ENCODE data around the gene STIP1.

Gene STIP1

GRCh38 chr11:64253043-64253442 lies 67.1 kb downstream of the STIP1 start:
- DNase-seq = no peak

DNA sequence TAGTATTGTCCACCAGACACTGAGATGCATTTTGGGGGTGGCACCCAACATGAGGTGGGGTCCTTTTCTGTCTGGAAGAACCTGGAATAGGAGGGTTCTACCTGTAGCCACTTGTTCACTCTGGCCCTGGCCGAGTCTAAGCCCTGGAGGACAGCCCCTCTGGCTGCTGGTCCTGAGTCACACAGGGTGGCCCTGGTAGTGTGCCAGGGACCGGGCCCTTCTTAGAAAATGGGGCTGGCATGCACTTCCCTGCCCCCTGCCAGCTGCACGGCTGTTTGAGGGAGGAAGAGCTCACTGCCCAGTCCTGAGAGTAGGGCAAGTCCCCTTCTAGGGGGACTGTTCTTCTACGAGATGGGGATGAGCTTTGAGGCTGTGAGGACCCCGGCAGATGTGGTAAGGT lies 67.5 kb downstream of the STIP1 start:
- DNase-seq = no peak

All from NCI-H1930 (cell line).